HFFc6 (cell line): ENCODE measurements around the gene RAB26. TPM values are rescaled to one million over a fixed set of nuclear protein-coding genes. Genes with fewer than 3 reads are reported as not detected.

Source experiments
- DNase-seq: peaks from one replicate; pipeline ENCODE4 v3.0.0-alpha.2; 2018
- H3K27ac Mint-ChIP-seq: 2 replicates; pipeline ENCODE4 v1.8.0; 2020; ENCODE audit warnings: mild to moderate bottlenecking, mixed read lengths
- H3K27me3 Mint-ChIP-seq: 2 replicates; pipeline ENCODE4 v1.8.0; 2021; ENCODE audit warnings: mild to moderate bottlenecking, moderate library complexity, mixed read lengths; ENCODE audit not compliant: insufficient read depth
- H3K36me3 Mint-ChIP-seq: 2 replicates; pipeline ENCODE4 v1.8.0; 2021; ENCODE audit warnings: low read depth, mixed read lengths
- H3K4me1 Mint-ChIP-seq: 2 replicates; pipeline ENCODE4 v1.8.0; 2020; ENCODE audit warnings: low read depth, mixed read lengths
- H3K4me3 Mint-ChIP-seq: 2 replicates; pipeline ENCODE4 v1.8.0; 2020; ENCODE audit warnings: mild to moderate bottlenecking, moderate library complexity, mixed read lengths
- H3K9me3 Mint-ChIP-seq: 2 replicates; pipeline ENCODE4 v1.8.0; 2020; ENCODE audit warnings: mild to moderate bottlenecking, mixed read lengths
- CTCF ChIP-seq: fragments of 200-600 bp; sonication (generic); IDR thresholded peaks from 2 replicates; pipeline ENCODE4 v1.5.0; 2021; ENCODE audit warnings: antibody characterized with exemption, mild to moderate bottlenecking
- total RNA-seq, 6 experiments: library from RNA; stranded (reverse); fragmentation: NEBNext Ultra II Directional; extraction: Animal tissue kit (Norgen Biotek cat#: 25700); gene quantifications; 2 replicates in 1 of 6; 3 replicates in 5 of 6; pipeline ENCODE4 v1.2.3, GENCODE V29; 2021

The RAB26 gene
- total RNA-seq, 6 experiments from 2014 or later: 0.31 to 1.2 (median 0.65) TPM

GRCh38 chr16:2173916-2174315, 25.5 kb downstream of the RAB26 start:
- no peak for DNase-seq
- Mint-ChIP-seq H3K9me3 (no peaks in the 10 kb centered on the region), H3K27ac (no peak overlapping the region), H3K4me3 (no peak overlapping the region), H3K36me3 (peaks cover 9% of the 10 kb centered on the region), H3K27me3 (peaks cover 6% of the 10 kb centered on the region), H3K4me1 (no peaks in the 10 kb centered on the region)
- no peak for TF ChIP-seq CTCF

- H3K9me3 Mint-ChIP-seq: no peaks in the 10 kb centered on the region
- peaks cover 6% of the 10 kb centered on the region for H3K27me3 Mint-ChIP-seq
- H3K36me3 Mint-ChIP-seq: peaks cover 9% of the 10 kb centered on the region
- no peaks in the 10 kb centered on the region for H3K4me1 Mint-ChIP-seq
- H3K4me3 Mint-ChIP-seq: no peak overlapping the region
- no peak for DNase-seq
- H3K27ac Mint-ChIP-seq: no peak overlapping the region
- no peak for TF ChIP-seq CTCF
Observed at GRCh38 chr16:2174396-2175131, 26.1 kb downstream of the RAB26 start.

- no peaks in the 10 kb centered on the region for H3K9me3 Mint-ChIP-seq
- H3K4me1 Mint-ChIP-seq: no peaks in the 10 kb centered on the region
- DNase-seq: no peak
- H3K4me3 Mint-ChIP-seq: no peak overlapping the region
- H3K27me3 Mint-ChIP-seq: peaks cover 6% of the 10 kb centered on the region
- H3K27ac Mint-ChIP-seq: no peak overlapping the region
- no peak for TF ChIP-seq CTCF
- peaks cover 9% of the 10 kb centered on the region for H3K36me3 Mint-ChIP-seq
Observed at GRCh38 chr16:2175454-2175853, 27.0 kb downstream of the RAB26 start.

- Mint-ChIP-seq H3K27ac (no peak overlapping the region), H3K4me3 (no peak overlapping the region), H3K9me3 (no peaks in the 10 kb centered on the region), H3K27me3 (peaks cover 6% of the 10 kb centered on the region), H3K4me1 (no peaks in the 10 kb centered on the region), H3K36me3 (peaks cover 9% of the 10 kb centered on the region)
- DNase-seq: no peak
- TF ChIP-seq CTCF: no peak
Observed at GRCh38 chr16:2176047-2176446, 27.6 kb downstream of the RAB26 start.

GRCh38 chr16:2177101-2177500, 28.7 kb downstream of the RAB26 start:
- H3K36me3 Mint-ChIP-seq: peaks cover 14% of the 10 kb centered on the region
- no peaks in the 10 kb centered on the region for H3K4me1 Mint-ChIP-seq
- no peak overlapping the region for H3K4me3 Mint-ChIP-seq
- H3K9me3 Mint-ChIP-seq: no peaks in the 10 kb centered on the region
- DNase-seq: no peak
- TF ChIP-seq CTCF: no peak
- H3K27ac Mint-ChIP-seq: no peak overlapping the region
- peaks cover 6% of the 10 kb centered on the region for H3K27me3 Mint-ChIP-seq
